GM12872 (cell line): ENCODE results near the gene CMTM2.

Experiments
- CTCF ChIP-seq: IDR thresholded peaks from 3 replicates; pipeline ENCODE4 v1.5.1; 2011; ENCODE audit warnings: low read depth, mild to moderate bottlenecking, low read length, moderate library complexity; ENCODE audit not compliant: insufficient read depth

The CMTM2 gene

GRCh38 chr16:66578651-66579531 lies at the start of gene CMTM2:
Gene CMTM2, plus strand, starts transcription at chr16:66579463. Its CDS starts 145 bp downstream, at chr16:66579608.
- no peak for TF ChIP-seq CTCF

- no peak for TF ChIP-seq CTCF
These were observed 49.8 kb upstream of the CMTM2 start for GRCh38 chr16:66529475-66529874.

- TF ChIP-seq CTCF = no peak
These were observed 44.9 kb upstream of the CMTM2 start for GRCh38 chr16:66534376-66534799.

GRCh38 chr16:66536525-66536924 lies 42.7 kb upstream of the CMTM2 start:
- no peak for TF ChIP-seq CTCF

GRCh38 chr16:66537236-66537635 lies 42.0 kb upstream of the CMTM2 start:
- no peak for TF ChIP-seq CTCF

GRCh38 chr16:66538910-66539309 lies 40.4 kb upstream of the CMTM2 start:
- TF ChIP-seq CTCF = no peak

GRCh38 chr16:66539623-66540469 lies 39.4 kb upstream of the CMTM2 start:
- no peak for TF ChIP-seq CTCF
